ENCODE data around the gene PERCC1.
"Not testable (repeated sequence)": the region's sequence is repeated elsewhere in the genome, so short reads cannot be mapped to it uniquely, and the experiment has no call there.

Gene PERCC1

DNA sequence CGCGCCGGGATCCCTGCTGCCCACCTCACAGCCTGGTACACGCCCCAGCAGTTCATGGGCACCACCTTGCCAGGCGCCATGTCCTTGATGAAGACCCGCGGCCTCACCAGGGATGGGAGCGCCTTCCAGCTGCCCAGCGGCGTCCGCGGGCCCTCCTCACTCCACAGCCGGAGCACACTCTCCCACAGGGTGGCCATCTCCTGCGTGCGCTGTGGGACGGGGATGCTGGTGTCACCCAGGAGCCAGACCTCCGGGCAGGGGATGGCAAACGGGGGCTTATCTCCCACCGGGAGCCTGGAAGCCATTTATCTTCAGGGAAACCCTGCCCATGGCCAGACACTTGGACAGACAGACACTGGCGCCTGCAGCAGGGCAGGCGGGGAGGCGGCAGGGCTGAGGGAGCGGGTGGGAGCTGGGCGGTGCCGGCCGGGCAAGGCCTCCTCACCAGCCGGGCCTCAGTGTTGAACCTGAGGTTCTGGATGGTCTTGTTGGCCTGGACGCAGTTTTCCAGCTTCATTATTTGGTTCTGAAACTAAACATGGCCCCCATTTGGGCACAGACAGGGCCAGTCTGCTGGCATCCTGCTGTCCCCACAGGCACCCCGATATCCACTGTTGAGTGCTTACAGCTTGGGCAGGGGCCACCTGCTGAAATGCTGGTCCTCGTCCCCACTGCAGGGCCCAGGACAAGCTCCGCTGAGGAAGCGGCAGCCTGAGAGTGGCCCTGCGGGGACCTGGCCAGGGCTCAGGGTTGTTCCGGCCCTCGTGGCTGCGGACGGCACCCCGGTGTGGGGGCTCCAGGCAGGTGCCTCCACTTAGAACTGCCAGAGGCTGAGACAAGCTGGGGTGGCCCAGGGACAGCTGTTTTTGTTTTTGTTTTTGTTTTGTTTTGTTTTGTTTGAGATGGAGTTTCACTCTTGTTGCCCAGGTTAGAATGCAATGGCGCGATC, 4.0 kb downstream of the PERCC1 start:
- TF ChIP-seq POLR2A (IDR thresholded peaks at IDR 0.05; ENCODE audit: low read length) (no peak), GATA1 (IDR thresholded peaks at IDR 0.05; ENCODE audit: low read depth, low read length) (no peak)
- DNase-seq, result no peak

DNA sequence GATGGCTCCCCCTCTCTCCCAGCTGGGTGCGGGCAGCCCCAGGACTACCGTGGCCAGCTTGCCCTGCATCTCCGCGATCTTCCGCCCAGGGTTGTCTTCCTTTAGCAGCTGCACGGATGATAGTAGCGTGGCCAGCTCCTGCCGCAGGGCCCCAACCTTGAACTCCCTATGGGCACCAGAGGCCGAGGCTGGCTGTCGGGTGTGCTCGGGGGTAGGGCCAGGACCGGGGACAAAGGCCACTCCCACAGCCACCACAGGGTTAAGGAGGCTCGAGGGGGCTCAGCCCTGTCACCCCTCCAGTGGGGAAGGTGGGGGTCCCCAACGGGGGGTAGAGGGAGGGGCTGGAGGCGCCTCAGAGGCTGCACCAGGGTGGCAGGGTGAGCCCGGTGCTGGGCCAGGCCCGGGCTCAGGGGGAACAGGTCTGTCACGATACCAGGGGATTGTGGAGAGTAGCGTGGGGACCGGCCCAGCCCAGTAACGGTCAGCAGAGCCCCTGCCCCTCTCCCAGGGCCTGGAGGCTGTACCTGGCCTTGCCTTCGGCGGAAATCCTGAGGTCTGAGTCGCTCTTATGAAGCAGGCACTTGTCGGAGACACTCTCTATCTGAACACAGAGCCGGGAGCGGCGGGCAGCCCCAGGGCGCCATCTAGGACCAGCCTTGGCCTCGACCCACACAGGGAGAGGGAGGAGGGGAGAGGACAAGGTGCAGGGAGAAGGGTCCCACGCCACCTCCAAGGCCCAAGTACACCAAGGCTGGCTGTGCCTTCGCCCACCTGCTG, 5.2 kb downstream of the PERCC1 start:
- no peak for DNase-seq
- TF ChIP-seq GATA1 (IDR thresholded peaks at IDR 0.05; ENCODE audit: low read depth, low read length) (no peak), POLR2A (IDR thresholded peaks at IDR 0.05; ENCODE audit: low read length) (no peak)

DNA sequence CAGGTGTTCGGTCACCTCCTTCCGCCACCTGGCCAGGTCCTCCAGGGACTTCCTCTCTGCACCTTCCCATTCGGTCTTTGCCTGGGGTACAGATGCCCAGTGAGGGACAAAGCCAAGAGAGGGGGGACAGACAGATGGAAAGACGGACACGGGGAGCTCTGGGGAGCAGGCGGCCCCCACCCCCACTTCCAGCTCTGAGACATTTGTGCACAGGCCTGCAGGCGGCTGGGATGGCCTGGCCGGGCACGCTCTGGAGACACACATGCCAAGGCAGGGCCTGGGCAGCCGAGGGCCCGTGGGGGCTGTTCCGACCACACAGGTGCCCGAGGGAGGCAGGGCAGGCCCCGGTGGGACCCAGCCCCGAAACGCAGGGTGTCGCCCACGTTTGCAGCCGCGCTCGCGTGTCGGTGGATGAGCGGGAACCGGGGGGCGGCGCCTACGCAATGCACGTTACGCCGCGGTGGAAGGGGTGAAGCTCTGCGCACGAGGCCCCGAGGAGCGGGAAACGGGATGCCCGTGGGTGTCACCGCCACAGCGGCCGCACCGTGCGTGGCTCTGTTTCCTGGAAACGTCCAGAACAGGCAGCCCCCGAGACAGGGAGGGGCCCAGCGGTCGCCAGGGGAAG, 6.0 kb downstream of the PERCC1 start:
- TF ChIP-seq POLR2A (IDR thresholded peaks at IDR 0.05; ENCODE audit: low read length), result no peak
- TF ChIP-seq GATA1 (IDR thresholded peaks at IDR 0.05; ENCODE audit: low read depth, low read length), result no peak
- no peak for DNase-seq

DNA sequence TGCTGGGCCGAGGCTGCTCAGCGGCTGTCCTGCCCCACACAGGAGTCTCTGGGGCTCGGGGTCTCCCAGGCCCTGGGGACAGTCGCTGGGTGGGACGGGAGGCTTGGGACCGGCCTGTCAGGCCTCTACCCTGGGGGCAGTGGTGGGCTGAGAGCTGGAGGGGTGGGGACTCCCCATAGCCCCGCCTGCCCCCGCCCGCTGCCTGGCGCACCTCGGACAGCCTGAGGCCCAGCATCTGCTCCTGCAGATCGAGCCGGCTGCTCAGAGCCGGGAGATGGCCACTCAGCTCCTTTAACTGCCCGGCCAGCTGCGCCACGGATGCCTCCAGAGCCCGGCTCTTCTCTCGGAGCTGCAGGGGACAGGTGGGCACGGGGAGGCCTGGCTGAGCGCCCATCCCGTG, 6.7 kb downstream of the PERCC1 start:
- TF ChIP-seq GATA1 (IDR thresholded peaks at IDR 0.05; ENCODE audit: low read depth, low read length), result no peak
- TF ChIP-seq POLR2A (IDR thresholded peaks at IDR 0.05; ENCODE audit: low read length), result no peak
- no peak for DNase-seq

DNA sequence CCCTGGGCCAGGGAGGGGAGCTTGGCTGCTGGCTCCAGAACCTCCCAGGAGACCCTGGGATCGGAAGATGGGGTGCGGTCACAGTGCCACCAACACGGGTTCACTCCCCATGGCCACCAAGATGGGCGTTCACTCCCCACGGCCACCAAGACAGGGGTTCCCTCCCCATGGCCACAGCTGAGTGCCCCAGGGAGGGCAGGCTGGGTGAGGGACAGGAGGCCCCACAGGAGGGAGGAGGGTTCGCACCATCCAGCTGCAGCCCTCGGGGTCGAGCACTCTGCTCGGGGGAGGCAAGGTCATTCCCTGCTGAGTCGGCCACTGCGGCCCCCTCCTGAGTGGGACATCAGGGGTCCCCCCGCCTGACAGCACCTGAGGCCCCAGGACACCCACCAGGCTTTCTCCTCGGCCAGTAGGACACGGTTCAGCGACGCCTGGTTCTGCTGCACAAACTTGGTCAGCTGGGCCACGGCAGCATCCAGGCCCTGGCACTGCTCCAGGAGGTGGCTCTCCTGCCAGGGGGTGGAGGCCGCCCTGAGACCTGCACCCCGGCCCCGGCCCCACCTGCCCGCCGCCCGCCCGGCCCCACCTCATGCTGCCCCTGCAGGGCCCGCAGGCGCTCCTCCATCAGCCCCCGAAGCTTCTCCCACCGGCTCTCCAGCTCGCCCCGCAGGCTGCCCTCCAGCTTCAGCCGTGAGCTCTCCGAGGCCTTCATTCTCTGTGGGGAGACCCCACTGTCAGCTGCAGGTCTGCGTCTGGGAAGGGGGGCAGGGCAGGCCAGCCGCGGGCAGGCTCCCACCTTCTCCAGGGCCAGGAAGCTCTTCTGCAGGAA, 7.6 kb downstream of the PERCC1 start:
- no peak for DNase-seq
- TF ChIP-seq GATA1 (IDR thresholded peaks at IDR 0.05; ENCODE audit: low read depth, low read length) (no peak), POLR2A (IDR thresholded peaks at IDR 0.05; ENCODE audit: low read length) (no peak)

DNA sequence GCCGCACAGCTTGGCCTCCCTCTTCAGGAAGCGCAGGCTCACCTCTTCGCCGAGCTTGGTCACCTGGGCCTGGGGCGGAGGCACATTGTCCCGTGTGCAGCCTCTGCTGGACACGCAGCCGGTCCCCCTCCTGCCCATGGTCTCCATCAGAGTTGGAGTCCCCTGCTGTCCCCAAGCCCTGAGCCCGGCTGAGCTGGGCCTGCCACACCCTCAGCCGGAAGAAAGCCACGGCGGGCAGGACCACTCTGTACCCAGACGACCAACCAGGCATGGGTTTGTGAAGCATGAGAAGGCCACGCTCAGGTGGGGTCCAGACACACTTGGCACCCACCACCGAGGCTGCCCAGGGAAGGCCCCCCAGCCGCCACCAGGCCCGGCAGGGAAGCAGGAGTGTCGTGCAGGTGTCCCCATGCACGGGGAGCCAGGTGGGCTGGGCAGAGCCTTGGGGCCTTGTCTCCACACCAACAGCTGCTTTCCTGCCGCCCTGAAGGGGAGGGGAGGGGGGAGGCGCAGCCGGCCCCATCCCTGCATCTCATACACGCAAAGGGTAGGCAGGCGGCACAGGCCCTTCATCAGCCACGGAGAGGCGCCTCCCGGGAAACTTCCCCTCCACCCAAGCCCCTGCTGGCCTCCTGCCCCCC, 8.3 kb downstream of the PERCC1 start:
- TF ChIP-seq POLR2A (IDR thresholded peaks at IDR 0.05; ENCODE audit: low read length) (no peak), GATA1 (IDR thresholded peaks at IDR 0.05; ENCODE audit: low read depth, low read length) (no peak)
- no peak for DNase-seq

DNA sequence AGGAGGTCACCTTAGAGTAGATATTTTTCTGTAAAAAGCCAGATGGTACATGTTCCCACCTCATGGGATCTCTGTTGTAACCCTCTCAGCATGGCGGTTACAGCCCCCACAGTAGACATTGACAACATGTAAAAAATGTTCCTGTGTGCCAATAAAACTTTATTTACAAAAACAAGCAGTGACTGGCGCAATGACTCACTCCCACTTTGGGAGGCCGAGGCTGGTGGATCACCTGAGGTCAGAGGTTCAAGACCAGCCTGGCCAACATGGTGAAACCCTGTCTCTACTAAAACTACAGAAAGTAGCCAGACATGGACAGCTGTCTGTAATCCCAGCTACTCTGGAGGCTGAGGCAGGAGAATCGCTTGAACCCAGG, 8.8 kb downstream of the PERCC1 start:
- DNase-seq, result not testable (repeated sequence)

DNA sequence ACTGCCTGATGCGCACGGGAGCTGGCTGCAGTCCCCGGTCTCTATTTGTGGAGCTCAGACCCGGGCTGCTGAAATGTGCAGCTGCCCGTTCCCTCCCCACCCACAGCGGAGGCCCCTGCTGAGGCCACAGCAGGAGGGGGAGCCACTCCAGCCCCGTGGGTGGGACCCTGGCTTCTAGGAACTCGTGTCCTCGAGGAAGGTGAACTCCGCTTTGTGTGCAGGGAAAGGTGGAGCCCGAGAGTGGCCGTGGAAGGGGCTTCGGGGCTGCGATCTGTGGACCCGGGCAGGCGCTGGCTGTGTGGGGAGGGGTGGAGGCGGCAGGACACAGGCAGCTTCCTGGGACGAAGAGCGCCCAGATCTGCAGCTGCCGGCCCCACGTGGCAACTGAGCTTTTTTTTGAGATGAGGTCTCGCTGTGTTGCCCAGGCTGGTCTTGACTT, 10.5 kb downstream of the PERCC1 start:
- no peak for TF ChIP-seq GATA1 (IDR thresholded peaks at IDR 0.05; ENCODE audit: low read depth, low read length)
- TF ChIP-seq POLR2A (IDR thresholded peaks at IDR 0.05; ENCODE audit: low read length), result no peak
- no peak for DNase-seq

DNA sequence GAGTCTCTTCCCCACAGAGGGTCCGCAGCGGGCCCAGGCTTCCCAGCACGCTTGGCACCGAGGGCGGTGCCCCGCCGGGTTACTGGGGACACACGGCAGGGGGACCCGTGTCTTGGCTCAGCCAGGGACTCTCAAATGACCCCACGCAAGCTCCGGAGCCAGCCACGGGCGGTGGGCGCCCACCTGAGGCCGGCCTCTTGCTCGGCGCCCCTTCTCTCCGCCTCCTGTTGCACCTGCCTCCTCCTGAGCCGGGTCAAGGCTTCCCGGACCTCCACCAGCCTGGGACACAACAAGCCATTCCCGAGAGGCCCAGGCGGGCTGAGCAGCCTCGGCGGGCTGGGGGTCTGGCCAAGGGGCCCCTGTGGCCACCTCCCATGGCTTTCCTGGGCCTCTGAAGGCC, 11.8 kb downstream of the PERCC1 start:
- TF ChIP-seq POLR2A (IDR thresholded peaks at IDR 0.05; ENCODE audit: low read length), result no peak

DNA sequence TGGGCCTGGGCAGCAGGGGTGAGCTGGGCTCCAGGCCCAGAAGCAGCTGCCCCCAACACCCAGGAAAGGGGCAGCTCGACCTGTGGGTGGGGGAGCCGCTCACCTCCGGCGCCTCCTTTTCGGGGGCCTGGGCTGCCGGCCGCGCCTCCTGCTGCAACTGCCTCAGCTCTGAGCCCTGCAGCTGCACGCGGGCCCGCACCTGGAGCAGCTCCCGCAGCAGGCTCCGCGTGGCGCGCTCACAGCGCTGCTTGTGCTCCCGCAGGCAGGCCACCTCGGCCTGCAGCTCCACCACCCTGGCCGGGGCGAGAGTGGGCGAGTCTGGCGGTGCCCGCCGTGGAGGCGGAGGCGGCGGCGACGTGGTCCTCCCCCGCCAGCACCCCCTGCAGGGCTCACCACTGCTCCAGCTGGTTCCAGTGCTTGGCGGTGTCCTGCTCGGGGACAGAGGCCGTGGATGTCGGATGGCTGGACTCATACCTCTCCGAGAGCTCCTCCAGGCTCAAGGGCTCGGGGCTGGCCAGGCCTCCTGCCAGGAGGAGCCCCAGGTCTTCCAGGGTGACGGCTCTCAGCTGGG, 12.6 kb downstream of the PERCC1 start:
- DNase-seq, result no peak

More for the DNA sequence above, 11.8 kb downstream of the PERCC1 start:
- DNase-seq, result no peak

DNA sequence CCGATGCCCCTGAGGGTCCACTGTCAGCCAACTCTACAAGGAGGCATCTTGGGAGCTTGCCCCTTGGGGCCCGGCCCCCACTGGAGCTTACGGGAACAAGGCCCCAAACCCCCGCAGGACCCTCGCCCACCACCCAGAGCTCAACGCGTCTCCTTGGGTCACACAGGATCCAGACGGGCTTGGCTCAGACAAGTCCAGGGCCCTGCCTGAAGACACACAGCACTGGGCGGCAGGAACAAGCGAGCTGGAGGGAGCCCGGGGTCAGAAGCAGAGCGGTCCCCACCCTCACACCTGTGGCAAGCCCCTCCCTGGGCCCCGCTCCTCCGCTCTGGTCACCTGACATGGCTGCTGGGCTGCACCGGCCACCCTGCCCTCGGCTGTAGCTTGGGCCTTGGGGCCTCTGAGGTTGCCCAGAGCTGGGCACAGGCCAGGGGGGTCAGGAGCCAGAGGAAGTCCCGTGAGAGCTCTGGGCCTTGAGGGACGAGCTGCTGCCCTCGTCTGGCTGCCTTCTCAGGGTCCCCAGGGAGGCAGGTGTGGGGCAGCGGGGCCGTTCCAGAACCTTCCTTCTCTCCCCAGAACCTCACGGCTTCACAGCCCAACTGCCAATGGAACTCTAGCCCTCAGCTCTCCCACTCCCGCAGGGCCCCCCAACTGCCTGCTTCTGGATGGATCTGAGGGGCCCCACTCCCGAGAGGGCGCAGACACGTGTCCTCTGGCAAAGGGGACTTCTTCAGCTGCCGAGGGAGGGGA, 13.3 kb downstream of the PERCC1 start, which contains the start of gene CCDC154:
TSS of gene CCDC154 (minus strand) at position 577 of the 750 bp plus-strand sequence. CDS start at position 343, 234 bp downstream.
- TF ChIP-seq GATA1 (IDR thresholded peaks at IDR 0.05; ENCODE audit: low read depth, low read length) (no peak), POLR2A (IDR thresholded peaks at IDR 0.05; ENCODE audit: low read length) (no peak)
- no peak for DNase-seq

More for the DNA sequence above, 12.6 kb downstream of the PERCC1 start:
- TF ChIP-seq GATA1 (IDR thresholded peaks at IDR 0.05; ENCODE audit: low read depth, low read length), result no peak
- TF ChIP-seq POLR2A (IDR thresholded peaks at IDR 0.05; ENCODE audit: low read length), result no peak
